Retinal pigment epithelial cell (primary cell): Measurements from ENCODE around the gene EPHA3.

Experiments
- DNase-seq: peaks from one replicate; pipeline ENCODE4 v3.0.0-alpha.2; 2010; ENCODE audit warnings: low read depth
- H3K4me3 ChIP-seq: 2 replicates; pipeline ENCODE4 v1.5.1; 2011; ENCODE audit warnings: mild to moderate bottlenecking, low read length, control low read depth, moderate library complexity
- TF ChIP-seq, protein P1 (sequence below): conservative IDR thresholded peaks from 2 replicates; pipeline ENCODE4 v1.5.1; 2011; ENCODE audit warnings: low read depth, low read length, control low read depth, inconsistent platforms

Gene EPHA3

DNA sequence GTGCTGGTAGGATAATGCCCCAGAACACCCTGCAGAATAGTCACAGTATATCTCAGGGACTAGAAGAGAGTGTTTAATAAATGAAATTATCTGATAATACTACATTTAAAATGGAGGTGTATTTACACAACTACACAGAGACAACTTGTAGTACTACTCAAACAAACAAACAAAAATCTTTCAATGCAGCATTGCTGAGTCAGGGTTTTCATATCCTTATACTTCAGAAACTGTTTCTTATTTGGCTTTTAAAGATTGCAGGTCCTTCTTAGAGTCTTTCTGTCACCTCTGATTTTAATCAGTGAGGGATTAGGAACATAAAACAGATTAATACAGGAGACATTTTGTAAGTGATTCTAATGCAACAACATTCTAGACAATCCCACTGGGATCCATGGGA, 57.4 kb downstream of the EPHA3 start:
- no peak for DNase-seq
- no peak overlapping the region for H3K4me3 ChIP-seq
- TF ChIP-seq, protein P1, sequence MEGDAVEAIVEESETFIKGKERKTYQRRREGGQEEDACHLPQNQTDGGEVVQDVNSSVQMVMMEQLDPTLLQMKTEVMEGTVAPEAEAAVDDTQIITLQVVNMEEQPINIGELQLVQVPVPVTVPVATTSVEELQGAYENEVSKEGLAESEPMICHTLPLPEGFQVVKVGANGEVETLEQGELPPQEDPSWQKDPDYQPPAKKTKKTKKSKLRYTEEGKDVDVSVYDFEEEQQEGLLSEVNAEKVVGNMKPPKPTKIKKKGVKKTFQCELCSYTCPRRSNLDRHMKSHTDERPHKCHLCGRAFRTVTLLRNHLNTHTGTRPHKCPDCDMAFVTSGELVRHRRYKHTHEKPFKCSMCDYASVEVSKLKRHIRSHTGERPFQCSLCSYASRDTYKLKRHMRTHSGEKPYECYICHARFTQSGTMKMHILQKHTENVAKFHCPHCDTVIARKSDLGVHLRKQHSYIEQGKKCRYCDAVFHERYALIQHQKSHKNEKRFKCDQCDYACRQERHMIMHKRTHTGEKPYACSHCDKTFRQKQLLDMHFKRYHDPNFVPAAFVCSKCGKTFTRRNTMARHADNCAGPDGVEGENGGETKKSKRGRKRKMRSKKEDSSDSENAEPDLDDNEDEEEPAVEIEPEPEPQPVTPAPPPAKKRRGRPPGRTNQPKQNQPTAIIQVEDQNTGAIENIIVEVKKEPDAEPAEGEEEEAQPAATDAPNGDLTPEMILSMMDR, result no peak

DNA sequence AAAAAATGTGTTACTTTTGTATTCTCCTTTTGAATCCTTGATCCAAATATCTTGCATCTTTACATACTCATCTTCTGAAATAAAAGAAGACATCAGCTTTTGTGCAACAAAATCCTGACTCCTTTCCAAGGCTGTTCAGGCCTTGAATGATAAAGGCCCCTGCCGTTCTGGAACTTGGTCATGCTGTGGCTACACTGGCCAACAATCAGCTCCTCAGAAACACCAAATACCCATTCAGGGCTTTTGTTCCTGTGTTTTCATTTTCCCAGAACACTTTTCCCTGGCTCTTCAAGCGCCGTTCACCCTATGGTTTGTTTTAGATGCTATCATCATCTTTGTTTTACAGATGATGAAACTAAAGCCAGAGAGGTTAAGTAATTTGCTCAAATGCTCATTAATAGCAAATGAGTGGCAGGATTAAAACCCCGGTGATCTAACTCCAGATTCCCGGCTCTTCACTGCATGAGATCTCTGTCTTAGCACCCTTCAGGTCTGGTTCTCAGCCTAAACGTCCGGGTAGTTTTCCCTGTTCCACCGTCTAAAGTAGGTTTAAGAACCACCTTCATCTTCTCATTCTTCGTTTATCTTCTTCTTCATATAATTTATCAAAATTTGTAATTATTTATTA, 58.3 kb downstream of the EPHA3 start:
- TF ChIP-seq, protein P1, result no peak
- no peak overlapping the region for H3K4me3 ChIP-seq
- no peak for DNase-seq

DNA sequence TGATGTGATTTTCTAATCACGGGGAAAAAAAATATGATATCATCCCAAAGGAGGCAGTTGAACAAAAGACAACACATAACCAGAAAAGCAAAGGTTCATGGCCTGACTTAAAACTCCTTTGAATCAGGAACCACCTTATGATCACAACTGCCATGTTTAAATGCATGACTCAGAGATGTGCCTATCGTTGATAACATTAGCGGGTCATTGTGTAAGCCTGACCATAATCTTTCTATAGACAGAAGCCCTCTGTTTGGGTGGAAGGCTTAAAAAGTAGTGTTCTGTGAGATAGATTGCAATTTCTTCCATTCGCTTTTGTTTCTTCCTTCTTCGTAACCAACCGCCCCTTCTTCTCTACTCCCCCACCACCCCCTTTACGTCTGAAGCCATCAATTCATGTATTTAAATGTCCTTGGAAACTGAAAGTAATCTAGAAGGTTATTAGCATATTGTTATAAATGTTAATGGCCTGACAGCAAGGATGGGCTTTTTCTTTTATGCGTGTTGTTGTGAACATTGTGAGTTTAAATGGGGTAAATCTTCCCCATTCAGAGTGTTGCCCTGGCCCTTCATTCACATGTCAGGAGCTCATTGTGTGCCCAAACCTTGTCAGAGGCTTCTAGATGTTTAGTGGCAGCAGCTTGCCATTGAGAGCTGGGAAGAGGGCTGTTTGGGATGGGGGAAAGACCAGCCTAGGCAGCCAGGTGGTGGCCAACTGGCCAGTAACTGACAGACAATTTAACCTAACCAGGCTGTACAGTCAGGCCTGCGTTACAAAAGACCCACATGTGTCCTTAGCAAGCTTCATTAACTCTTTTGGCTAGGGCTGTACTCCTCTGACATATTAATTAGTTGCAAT, 64.5 kb downstream of the EPHA3 start:
- no peak overlapping the region for H3K4me3 ChIP-seq
- DNase-seq, result no peak
- TF ChIP-seq, protein P1, result no peak

DNA sequence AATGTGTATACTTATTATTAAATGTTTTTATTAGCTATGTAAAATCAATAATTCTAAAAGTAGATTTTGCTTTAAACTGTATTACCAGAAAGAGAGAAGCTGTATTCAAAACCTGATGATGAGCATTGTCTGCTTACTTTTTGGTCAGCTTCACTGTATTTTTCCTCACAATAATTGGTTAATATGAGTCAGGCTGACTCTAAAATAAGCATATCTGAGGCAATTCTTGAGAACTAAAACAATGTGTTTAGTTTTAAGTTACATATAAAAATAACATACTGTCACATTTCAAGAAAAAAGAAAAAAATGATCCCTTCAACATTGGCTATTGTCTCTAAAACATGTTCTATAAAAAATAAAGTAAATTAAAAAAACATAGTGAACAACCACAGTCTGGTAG, 66.1 kb downstream of the EPHA3 start:
- H3K4me3 ChIP-seq, result no peak overlapping the region
- TF ChIP-seq, protein P1, result no peak
- no peak for DNase-seq

DNA sequence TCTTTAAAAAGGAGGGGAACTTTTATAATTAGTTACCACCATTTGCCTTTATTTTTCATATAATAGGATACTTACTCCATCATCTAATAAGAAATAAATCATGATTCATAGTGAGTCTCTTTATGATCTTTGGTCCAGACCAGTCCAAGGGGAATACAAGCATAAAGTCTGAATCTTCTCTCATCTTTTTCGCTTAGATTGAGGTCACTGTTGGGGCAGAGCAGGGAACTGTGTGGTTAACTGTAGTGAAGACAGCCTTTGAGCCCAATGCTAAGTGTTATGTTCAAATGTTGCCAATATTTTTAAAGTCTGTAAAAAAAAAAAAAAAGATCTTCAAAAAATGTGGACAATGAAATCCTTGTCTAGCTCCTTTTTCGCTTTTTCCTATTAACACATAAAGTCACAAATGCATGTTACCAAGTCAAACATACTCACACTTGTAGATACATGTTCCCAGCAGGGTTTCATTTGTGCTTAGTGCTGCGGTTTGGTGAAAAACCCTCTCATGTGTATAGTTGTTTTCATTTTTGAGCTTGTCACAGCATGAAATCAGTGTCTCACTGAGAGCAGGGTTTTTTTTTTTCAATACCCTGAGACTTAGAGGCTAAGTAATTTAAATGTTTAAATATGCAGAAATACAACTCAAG, 72.1 kb downstream of the EPHA3 start:
- no peak for DNase-seq
- H3K4me3 ChIP-seq, result no peak overlapping the region
- TF ChIP-seq, protein P1, result no peak

DNA sequence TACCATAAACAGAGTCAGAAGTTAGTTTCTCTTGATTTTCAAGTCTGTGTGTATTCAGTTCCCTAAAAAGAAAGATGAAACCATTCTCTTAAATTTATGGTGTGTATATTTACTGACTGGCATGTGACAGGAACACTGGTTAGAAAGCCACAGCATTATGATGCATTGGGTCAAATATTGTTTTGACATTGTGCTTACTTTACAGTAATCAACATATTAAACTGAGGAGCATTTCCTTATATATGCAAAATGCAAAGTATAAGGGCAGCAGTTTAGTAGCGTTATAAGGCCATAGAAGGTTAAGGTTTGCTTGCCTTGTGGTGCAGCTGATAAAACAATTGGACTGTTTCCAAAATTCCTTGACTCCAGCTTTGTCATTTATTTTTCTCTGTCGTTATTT, 72.9 kb downstream of the EPHA3 start:
- H3K4me3 ChIP-seq, result no peak overlapping the region
- TF ChIP-seq, protein P1, result no peak
- DNase-seq, result no peak
